IPS-11a (cell line): ENCODE data around the gene NRTN.
"Not testable (repeated sequence)": the region's sequence is repeated elsewhere in the genome, so short reads cannot be mapped to it uniquely, and the experiment has no call there.

ENCODE experiments used
- H3K4me3 ChIP-seq: one replicate; pipeline ENCODE4 v1.5.1; 2013; ENCODE audit warnings: low read depth, low read length, control low read depth

The NRTN gene

DNA sequence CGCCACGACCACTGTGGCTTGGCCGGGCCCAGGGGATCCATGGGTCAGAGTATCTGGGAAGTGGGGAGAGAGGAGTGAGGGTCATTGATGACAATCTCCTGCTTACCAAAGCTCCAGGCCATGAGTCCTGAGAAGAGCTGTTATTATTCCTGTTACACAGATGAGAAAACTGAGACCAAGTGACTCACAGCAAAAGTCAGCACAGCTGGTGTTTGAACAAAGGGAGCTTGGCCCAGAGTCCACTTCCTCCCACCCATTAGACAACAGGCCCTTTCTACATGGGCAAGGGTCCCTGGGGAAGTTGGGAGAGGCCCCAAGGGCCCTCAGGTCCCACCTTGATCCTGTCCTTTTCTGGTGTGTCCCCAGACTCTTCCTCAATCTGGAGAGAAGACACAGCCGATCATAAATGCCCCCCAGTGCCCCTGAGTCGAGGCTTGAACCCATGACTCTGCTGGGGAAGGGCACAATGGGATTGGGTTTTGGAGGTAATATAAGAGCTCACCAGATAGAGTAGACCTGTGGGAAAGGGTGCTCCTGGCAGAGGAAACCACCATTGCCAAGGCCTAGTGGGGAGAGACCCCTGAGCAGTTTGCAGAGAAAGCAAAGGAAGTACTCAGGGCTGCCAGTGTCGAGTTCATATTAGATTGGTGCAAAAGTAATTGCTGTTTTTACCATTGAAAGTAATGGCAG is 27.8 kb downstream of the NRTN start:
- no peak overlapping the region for H3K4me3 ChIP-seq

GRCh38 chr19:5837761-5838352 is 33.0 kb downstream of the NRTN start:
- H3K4me3 ChIP-seq: no peak overlapping the region

GRCh38 chr19:5838353-5839064 is 33.6 kb downstream of the NRTN start:
- no peak overlapping the region for H3K4me3 ChIP-seq

DNA sequence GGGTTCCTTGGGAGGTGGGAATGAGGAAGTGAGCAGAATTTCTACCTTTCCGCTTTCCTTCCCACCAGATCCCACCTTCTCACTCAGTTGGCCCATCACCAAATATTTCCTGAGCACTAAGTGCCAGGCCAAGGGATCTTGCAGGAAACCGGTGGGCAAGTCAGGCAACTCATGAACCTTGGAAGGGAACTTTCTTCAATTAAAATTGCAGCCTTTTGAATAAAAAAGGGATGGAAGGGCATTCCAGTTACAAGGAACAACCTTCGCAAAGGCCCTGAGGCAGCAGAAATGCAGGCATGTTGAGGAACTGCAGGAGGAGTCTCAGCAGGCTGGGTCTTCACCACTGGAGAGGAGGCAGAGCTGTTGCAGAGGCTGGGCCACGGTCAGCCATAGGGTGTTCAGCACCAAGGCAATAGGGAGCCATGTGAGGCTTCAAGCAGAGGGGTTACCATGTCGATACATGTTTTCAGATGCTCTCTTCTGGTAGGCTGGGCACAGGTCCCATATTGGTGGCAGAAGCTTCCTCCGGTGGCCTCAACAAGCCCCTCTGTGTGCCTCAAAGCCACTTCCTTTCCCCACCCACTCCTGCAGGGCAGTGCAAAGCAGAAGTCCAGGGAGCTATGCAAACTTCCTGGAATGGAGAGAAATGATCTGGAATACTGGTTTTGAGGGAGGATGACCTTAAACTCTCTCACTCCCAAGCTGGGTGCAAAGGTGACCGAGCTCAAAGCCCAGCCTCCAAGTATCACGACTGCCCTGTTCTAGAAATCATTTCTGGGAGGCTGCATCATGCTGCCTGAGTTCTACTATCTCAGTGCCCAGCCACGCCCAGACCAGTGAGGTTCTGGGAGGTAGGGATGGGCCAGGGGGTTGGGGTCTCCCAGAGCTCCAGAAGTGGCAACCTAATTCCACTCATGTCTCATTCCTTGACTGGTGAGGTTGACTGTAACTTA is 34.5 kb downstream of the NRTN start, which contains the start of gene FUT6:
FUT6 (minus strand) TSS at position 638 of the 953 bp plus-strand sequence. CDS start 7,135 bp downstream, outside the sequence.
- H3K4me3 ChIP-seq: no peak within 1 kb of the TSS

DNA sequence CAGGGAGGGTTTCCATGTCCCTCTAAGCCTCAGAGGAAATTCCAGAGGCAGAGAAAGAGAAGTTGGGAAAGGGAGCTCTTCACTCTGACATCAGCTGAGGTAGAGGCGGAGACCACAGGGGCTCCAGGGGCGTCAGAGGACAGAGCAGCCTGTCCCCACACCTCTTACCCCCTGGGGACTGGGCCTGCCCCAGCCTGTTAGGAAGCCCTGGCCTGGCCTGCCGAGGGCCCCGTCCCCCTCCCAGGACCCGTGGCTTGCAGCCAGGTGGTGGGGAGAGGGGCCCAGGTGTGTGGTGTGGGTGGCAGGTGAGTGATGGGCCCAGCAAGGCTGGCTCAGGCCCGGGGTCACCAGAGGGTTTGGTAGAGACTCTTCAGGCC is 36.9 kb downstream of the NRTN start:
- not testable (repeated sequence) for H3K4me3 ChIP-seq

GRCh38 chr19:5843295-5843927 is 38.5 kb downstream of the NRTN start:
- H3K4me3 ChIP-seq: no peak overlapping the region

DNA sequence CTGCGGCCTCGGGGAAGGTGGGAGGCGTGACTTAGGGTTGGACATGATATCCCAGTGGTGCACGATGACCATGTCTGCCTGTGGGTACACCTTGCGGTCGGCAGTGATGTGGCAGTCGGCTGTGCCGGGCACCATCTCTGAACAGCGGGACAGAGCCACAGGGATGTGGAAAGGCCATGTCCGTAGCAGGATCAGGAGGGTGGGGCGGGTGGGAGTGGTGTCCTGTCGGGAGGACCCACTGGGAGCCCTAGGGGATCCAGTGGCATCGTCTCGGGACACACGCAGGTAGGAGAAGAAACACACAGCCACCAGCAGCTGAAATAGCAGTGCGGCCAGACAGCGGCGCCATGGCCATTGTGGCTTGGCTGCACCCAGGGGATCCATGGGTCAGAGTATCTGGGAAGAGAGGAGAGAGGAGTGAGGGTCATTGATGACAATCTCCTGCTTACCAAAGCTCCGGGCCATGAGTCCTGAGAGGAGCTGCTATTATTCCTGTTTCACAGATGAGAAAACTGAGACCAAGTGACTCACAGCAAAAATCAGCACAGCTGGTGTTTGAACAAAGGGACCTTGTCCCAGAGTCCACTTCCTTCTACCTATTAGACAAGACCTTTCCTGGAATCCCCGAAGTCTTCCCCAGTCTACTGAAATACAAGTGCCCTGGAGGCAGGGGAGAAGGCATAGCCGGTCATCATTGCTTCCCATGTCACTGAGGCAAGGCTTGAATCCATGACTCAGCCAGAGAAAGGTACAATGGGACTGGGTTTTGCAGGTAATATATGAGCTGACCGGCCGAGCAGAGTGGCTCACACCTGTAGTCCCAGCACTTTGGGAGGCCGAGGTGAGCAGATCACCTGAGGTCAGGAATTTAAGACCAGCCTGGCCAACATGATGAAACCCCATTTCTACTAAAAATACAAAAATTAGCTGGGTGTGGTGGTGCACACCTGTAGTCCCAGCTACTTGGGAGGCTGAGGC is 39.9 kb downstream of the NRTN start:
- H3K4me3 ChIP-seq: no peak overlapping the region

- not testable (repeated sequence) for H3K4me3 ChIP-seq
Measured at GRCh38 chr19:5847846-5848245, 43.0 kb downstream of the NRTN start.

GRCh38 chr19:5848621-5849020 is 43.8 kb downstream of the NRTN start:
- not testable (repeated sequence) for H3K4me3 ChIP-seq

- H3K4me3 ChIP-seq: no peak overlapping the region
Measured at GRCh38 chr19:5850189-5850588, 45.3 kb downstream of the NRTN start.

DNA sequence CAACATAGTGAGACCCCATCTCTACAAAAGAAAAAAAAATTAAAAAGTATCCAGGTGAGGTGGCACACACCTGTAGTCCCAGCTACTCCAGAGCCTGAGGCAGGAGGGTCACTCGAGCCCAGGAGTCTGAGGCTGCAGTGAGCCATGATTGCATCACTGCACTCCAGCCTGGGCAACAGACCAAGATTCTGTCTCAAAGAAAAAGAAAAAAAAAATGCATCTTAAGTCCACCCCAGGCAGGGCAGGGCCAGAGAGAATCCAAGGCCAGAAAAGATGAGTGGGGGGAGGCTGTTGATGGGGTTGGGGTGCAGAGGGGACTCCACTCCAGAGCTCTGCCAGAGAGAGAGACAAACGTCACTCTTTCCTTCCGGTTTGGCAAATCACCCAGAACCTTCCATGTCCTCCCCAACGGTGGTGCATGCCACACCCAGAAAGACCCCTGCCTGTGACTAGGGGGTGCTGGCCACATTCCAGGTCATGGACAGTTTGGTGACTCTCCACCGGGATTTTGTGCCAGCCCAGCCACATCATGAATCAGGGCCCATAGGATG is 46.0 kb downstream of the NRTN start:
- H3K4me3 ChIP-seq: no peak overlapping the region

- H3K4me3 ChIP-seq: no peak within 1 kb of the TSS
Measured at GRCh38 chr19:5851302-5851701, 46.4 kb downstream of the NRTN start, which contains the start of gene FUT3. Gene FUT3 (minus strand): TSS chr19:5851449.

DNA sequence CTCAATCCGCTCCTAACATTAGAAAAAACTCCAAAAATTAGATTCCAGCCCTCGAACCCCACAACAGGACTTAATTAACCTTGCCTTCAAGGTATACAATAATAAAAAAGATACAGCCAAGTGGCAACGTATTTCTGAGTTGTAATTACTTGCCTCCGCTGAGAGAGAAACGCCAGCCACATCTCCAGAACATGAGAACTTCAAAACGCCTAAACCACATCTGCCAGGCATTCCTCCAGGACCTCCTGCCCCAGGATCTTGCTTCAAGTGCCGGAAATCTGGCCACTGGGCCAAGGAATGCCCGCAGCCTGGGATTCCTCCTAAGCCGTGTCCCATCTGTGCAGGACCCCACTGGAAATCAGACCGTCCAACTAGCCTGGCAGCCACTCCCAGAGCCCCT is 49.3 kb downstream of the NRTN start:
- not testable (repeated sequence) for H3K4me3 ChIP-seq

GRCh38 chr19:5855151-5855550 is 50.3 kb downstream of the NRTN start:
- not testable (repeated sequence) for H3K4me3 ChIP-seq

- no peak overlapping the region for H3K4me3 ChIP-seq
Measured at GRCh38 chr19:5857203-5858081, 52.6 kb downstream of the NRTN start.

DNA sequence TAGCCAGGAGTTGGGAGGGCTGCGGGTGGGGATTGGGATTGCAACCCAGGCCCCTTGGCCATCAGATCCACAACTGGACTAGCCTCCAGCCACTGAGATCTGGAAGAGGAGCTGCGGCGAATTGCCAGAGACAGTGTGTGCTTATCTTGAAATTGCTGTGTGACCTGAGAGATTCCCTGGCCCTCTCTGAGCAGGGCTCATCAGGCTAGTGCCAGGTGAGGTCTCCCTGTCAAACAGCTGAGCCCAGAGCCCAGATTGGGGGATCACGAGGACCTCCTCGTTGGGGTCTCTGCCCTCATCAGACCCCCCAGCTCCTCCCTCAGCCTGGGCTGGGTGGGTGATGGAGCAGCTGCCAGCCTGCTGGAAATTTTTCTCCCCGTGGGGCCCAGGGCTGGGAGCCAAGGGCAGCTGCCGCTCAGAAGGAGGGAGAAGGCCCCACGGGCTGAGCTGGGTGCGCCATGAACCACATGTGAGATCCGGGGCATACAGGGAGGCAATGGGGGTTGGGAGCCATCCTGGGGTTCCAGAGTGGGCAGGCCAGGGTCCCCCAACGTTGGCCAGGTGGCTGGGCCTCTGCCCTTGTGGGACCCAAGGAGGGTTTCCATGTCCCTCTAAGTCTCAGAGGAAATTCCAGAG is 58.3 kb downstream of the NRTN start:
- H3K4me3 ChIP-seq: no peak overlapping the region

- H3K4me3 ChIP-seq: no peak overlapping the region
Measured at GRCh38 chr19:5864013-5864720, 59.3 kb downstream of the NRTN start.
